Transverse colon (tissue), 4 donors: ENCODE measurements around the gene CBX4.

ENCODE experiments used
- EP300 ChIP-seq: sonication (generic); formaldehyde crosslinking; IDR thresholded peaks from one replicate; pipeline ENCODE4 v1.6.1; 2017; ENCODE audit warnings: antibody characterized with exemption, low read depth
- POLR2A ChIP-seq: fragments of 450-650 bp; IDR thresholded peaks from one replicate; pipeline ENCODE4 v1.6.1; 2016; ENCODE audit warnings: antibody characterized with exemption, mild to moderate bottlenecking, moderate library complexity
- POLR2AphosphoS5 ChIP-seq, 3 donors: sonication (generic); formaldehyde crosslinking; IDR thresholded peaks; one replicate each; pipeline ENCODE4 v1.6.1; 2016; ENCODE audit warnings: antibody characterized with exemption in 3 of 3
- TF ChIP-seq, protein P1 (sequence below), 5 experiments: fragments of 200-600 bp in 3 of 5; fragments of 450-650 bp in 2 of 5; sonication (generic) in 3 of 5; IDR thresholded peaks; 1 replicate in 2 of 5; 2 replicates in 3 of 5; pipeline ENCODE4 v1.5.1; 2016 to 2017; ENCODE audit warnings: antibody characterized with exemption in 5 of 5, inconsistent platforms in 3 of 5, mild to moderate bottlenecking in 2 of 5, moderate library complexity in 1 of 5

DNA sequence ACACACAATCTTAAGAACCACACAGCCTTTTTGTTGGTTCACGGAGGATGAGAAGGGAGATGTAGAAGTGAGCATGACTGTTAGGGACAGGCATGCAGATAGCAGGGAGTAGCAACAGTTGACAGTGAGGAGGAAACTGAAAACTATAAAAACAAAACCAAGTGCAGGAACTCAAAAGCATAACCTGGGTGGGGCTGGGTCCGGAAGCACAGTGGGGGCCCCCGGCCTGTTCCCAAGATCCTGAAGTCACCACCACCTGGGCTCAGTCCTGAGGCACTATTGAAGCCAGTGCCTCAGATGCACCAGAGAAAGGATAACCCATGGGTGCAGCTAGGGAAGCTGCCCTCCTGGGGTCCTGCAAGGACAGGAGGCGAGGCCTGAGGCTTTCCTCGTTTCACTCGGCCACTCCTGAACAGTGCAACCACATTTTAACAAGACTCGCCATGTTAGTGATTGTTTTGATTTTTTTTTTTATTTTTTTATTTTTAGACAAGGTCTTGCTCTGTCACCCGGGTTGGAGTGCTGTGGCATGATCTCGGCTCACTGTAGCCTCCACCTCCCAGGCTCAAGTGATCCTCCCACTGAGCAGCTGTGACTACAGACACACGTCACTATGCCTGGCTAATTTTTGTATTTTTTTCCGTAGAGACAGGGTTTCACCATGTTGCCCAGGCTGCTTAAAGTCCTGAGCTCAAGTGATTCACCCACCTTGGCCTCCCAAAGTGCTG lies 27.7 kb upstream of the CBX4 start:
- TF ChIP-seq POLR2A: no peak
- TF ChIP-seq, protein P1, sequence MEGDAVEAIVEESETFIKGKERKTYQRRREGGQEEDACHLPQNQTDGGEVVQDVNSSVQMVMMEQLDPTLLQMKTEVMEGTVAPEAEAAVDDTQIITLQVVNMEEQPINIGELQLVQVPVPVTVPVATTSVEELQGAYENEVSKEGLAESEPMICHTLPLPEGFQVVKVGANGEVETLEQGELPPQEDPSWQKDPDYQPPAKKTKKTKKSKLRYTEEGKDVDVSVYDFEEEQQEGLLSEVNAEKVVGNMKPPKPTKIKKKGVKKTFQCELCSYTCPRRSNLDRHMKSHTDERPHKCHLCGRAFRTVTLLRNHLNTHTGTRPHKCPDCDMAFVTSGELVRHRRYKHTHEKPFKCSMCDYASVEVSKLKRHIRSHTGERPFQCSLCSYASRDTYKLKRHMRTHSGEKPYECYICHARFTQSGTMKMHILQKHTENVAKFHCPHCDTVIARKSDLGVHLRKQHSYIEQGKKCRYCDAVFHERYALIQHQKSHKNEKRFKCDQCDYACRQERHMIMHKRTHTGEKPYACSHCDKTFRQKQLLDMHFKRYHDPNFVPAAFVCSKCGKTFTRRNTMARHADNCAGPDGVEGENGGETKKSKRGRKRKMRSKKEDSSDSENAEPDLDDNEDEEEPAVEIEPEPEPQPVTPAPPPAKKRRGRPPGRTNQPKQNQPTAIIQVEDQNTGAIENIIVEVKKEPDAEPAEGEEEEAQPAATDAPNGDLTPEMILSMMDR (IDR thresholded peaks at IDR 0.05): no peak
- no peak for TF ChIP-seq EP300
- no peak for TF ChIP-seq POLR2AphosphoS5 (IDR thresholded peaks at IDR 0.05)
